ENCODE results near the gene CAPN13.

CAPN13 gene

DNA sequence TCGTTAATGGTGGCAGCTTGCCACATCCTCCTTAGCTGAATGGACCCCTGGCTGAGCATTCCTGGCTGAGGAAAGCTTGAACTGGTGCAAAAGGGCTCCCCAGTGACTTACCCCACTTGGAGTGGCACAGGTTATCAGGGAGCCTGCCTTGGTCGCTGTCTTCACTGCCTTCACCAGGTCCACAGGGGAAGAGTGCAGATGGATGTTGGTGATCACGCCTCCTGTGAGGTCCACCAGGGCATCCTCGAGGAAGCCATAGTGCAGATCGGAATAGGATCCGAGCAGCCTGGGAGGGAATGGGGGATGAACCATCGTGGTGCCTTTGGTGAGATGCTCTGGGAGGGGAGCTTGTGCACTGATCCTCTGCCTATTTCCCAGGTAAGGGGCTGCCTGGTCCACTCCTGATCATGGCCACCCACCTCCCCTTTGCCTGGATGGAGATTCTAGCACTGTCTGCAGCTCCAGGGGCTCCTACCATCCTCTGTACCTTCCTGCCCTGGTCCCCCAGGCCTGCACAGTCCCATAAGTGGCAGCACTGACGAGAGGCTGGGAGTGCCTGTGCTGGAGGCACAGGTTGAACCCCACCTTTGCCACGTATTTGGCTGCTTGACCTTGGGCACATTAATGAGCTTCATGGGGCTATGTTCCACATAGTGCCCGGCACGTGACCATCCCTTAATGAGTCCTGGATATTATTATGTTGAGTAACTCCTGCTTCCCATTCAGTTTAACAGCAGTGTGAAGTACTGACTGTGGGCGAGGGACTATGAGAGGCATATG is 43.0 kb downstream of the CAPN13 start:
- no peak for DNase-seq (ENCODE audit: low spot score)

DNA sequence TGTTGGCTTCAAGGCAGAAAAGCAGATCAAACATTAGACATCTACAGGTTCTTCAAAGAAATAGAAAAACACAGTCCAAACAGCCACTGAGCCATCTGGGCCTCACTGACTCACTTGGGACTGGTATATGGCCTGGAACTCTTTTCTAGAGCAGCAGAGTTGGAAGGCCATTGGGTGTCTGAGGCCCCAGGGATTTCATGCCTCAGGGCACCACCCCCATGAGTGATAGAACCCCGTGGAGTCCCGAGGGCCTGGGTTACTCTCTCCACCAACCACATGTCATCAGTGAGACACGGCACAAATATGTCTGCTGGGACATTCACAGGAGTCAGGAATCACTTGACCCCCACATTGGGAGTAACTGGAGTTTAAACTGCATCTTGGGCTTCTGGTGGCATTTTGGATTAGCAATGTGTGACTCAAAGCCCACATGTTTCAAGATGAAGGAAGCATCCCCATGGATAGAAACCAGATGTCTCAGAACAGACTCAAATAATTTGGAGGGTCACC is 44.0 kb downstream of the CAPN13 start:
- no peak for DNase-seq (ENCODE audit: low spot score)

GRCh38 chr2:30761226-30761625 is 46.0 kb downstream of the CAPN13 start:
- no peak for DNase-seq (ENCODE audit: low spot score)

DNA sequence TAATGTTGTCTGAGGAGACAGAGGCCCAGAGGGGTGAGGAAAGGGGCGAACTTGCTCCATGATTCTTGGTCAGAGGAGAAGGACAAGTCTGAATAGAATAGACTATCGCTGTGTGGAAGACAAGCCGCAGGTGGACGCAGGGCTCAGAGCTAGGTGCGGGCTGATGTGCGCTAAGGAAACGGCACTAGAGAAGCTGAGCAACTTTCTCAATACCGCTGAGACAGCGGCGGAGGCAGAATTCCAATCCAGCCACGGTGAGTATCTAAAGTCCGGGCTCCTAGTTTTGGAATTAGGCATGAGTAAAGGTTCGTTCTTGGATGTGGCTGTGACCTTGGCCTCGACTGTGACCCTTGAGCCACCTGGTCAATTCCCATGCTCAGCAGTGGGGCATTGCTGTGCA is 47.8 kb downstream of the CAPN13 start:
- no peak for DNase-seq (ENCODE audit: low spot score)

DNA sequence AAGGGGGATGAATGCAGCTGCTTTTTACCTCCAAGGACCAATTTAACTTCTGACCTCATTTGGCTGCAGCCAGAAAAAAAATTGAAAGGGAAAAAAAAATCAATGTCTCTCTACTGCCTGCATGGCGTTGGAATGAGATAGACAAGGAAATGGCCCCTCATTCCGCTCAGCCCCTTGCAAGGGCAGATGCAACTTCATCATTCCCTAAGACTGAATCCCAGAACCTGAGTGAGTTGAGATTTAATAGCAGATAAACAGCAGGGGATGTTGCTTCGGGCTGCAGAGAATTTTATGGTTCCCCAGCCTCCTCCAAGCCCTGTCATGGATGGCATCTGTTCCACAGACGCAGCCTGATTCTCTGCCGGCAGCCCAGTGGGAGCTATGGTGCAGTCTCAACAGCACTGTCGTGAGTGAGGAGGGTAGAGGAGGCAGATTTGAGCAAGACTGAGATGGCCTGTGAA is 49.0 kb downstream of the CAPN13 start:
- no peak for DNase-seq (ENCODE audit: low spot score)

DNA sequence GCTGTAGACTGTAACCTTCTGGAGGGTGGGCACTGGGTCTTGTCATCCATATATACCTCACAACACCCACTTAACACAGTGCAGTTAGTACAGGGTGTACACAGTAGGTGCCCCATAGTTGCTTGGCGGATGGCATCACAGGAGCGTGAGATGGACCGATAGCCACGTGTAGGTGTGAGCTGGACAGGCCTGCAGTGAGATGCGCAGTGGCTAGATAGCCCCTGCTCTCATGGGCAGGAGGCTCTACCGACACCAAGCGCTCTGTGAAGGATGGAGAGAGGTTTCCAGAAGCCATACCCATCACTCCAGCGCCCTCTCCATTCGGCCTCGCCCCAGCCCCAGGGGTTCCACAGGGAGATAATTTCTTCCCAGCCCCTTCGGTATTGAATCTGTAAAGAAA is 49.5 kb downstream of the CAPN13 start:
- no peak for DNase-seq (ENCODE audit: low spot score)

- DNase-seq (ENCODE audit: low spot score): no peak
Observed at GRCh38 chr2:30756971-30757370, 50.3 kb downstream of the CAPN13 start.

GRCh38 chr2:30756051-30756719 is 51.1 kb downstream of the CAPN13 start:
- no peak for DNase-seq (ENCODE audit: low spot score)

GRCh38 chr2:30753630-30754029 is 53.6 kb downstream of the CAPN13 start:
- DNase-seq (ENCODE audit: low spot score): no peak

- no peak for DNase-seq (ENCODE audit: low spot score)
Observed at GRCh38 chr2:30752811-30753210, 54.4 kb downstream of the CAPN13 start.

GRCh38 chr2:30747206-30747605 is 60.0 kb downstream of the CAPN13 start:
- DNase-seq (ENCODE audit: low spot score): no peak

- DNase-seq (ENCODE audit: low spot score): no peak
Observed at GRCh38 chr2:30744823-30745222, 62.4 kb downstream of the CAPN13 start.

GRCh38 chr2:30741576-30741975 is 65.7 kb downstream of the CAPN13 start:
- DNase-seq (ENCODE audit: low spot score): no peak

DNA sequence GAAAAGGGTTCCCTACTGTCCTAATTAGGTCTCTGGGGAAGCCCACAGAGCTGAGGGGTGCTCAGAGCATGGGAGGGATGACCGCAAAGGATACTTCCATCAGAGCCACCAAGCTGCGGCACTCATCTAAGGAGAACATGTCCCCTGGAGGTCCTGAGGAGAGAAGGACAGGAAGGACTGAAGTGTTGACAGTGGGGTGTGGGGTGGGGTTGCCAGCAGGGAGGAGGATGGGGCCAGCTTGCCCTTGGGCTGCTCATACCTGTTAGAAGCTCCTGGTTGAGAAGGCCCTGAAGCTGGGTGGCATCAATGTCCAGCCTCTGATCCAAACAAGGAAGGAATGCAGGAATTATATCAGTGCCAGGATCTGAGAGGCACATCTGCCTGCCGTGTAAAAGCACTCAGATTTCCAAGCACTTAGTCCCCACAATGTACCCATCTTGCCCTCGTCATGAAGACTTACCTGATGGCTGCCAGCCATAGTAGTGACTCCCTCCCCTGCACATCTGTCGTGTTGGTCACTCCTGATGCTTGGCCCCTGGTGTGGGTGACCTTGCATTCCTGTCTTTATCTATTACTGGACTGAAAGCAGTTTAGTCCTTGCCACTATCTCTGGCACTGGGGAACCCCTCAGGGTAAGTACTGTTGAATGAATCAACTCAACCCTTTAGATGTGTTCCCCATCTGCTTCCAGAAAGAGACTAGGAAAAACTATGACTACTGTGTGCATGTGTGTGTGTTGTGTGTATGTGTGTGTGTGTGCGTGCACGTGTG is 68.9 kb downstream of the CAPN13 start:
- DNase-seq (ENCODE audit: low spot score): no peak

GRCh38 chr2:30737326-30737610 is 70.0 kb downstream of the CAPN13 start:
- DNase-seq (ENCODE audit: low spot score): no peak

GRCh38 chr2:30736461-30737325 is 70.6 kb downstream of the CAPN13 start:
- no peak for DNase-seq (ENCODE audit: low spot score)

DNA sequence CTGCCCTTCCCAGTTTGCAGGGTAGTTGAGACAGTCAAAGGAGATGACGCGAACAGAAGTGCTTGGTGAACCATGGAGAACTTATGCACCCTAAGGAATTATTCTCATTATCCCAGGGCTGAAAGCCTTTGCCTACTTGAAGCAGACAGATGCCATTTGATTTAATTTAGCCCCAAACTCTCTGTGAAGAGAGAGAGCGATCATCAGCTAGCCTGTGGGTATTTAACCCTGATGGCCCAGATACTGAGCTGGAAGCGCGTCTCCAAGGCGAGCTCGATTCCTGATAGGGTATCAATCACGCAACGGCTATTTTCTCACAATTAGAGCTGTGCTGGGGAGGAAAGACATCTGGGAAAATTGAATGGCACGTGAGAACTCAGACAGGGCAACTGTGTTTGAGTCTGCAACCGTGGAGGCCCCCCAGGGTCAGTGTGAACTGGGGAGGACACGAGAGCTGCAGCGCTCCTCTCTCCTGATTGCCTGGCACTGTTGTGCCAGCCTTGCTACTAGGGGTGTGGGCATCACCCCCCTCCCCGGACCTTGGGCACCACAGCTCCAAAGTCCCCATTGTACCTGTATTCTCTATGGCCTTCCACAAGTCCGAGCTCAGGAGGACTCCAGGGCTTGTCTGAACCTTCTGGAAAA is 73.2 kb downstream of the CAPN13 start:
- no peak for DNase-seq (ENCODE audit: low spot score)

- DNase-seq (ENCODE audit: low spot score): no peak
Observed at GRCh38 chr2:30732876-30733275, 74.4 kb downstream of the CAPN13 start.

DNA sequence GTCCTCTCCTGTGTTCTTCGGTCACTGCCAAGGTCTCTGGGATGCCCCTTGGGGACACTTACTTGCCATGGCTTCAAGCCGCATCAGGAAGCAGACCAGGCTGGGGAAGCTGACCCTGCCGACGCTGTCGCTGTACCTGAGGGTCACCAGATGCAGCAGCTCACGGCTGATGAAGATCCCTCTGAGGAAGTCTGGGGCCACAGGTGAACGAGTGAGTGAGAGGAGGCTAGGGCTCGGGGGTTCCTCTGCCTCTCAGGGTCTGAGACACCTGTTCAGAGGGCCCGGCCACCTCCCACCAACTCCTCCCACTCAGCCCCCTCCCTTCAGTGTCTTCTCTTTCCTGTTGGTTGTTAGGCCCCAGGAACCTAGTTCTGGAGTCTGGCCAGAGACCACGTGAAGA is 74.9 kb downstream of the CAPN13 start:
- no peak for DNase-seq (ENCODE audit: low spot score)

- no peak for DNase-seq (ENCODE audit: low spot score)
Observed at GRCh38 chr2:30731706-30732105, 75.5 kb downstream of the CAPN13 start.
